WTC11 (cell line): ENCODE data around the gene ASTN2.

Experiments
- CTCF ChIP-seq: fragments of 200-600 bp; IDR thresholded peaks from 2 replicates; pipeline ENCODE4 v1.8.0; 2022; ENCODE audit warnings: antibody characterized with exemption
- MAX ChIP-seq: sonication (generic); formaldehyde crosslinking; IDR thresholded peaks from 2 replicates; pipeline ENCODE4 v1.8.0; 2022; ENCODE audit warnings: mild to moderate bottlenecking, missing genetic modification reagents

GRCh38 chr9:117323390-117323789, 91.5 kb downstream of the ASTN2 start:
- TF ChIP-seq CTCF: no peak
- TF ChIP-seq MAX (CRISPR knock-in tag): no peak
